Neutrophil (primary cell): ENCODE results near the gene ERBB2.

Experiments
- H3K27ac ChIP-seq: fragments of 200-600 bp; sonication (generic); 2 replicates; pipeline ENCODE4 v1.5.1; 2016; ENCODE audit warnings: mild to moderate bottlenecking, moderate library complexity
- H3K27me3 ChIP-seq: fragments of 200-600 bp; sonication (generic); 2 replicates; pipeline ENCODE4 v1.6.0; 2016; ENCODE audit warnings: mild to moderate bottlenecking
- H3K36me3 ChIP-seq: fragments of 200-600 bp; sonication (generic); 2 replicates; pipeline ENCODE4 v1.5.1; 2017
- H3K4me1 ChIP-seq, 2 experiments: fragments of 200-600 bp in 1 of 2; sonication (generic) in 1 of 2; 1 replicate in 1 of 2; 2 replicates in 1 of 2; pipeline versions ENCODE4 v1.5.1 to v1.6.1; 2013 to 2016; ENCODE audit warnings: low read depth in 1 of 2, low read length in 1 of 2, mild to moderate bottlenecking in 1 of 2, moderate library complexity in 1 of 2; ENCODE audit not compliant: control insufficient read depth in 1 of 2, insufficient read depth in 1 of 2
- H3K4me3 ChIP-seq, 2 experiments: fragments of 200-600 bp in 1 of 2; sonication (generic) in 1 of 2; 1 replicate in 1 of 2; 2 replicates in 1 of 2; pipeline ENCODE4 v1.5.1; 2013 to 2016; ENCODE audit warnings: low read depth in 1 of 2, low read length in 1 of 2, mild to moderate bottlenecking in 1 of 2, moderate library complexity in 1 of 2
- H3K9me3 ChIP-seq: fragments of 200-600 bp; sonication (generic); 2 replicates; pipeline ENCODE4 v1.5.1; 2016
- CTCF ChIP-seq: fragments of 200-600 bp; sonication (generic); IDR thresholded peaks from 2 replicates; pipeline ENCODE4 v1.5.1; 2016; ENCODE audit warnings: antibody characterized with exemption

The ERBB2 gene

GRCh38 chr17:39772415-39772814 lies 72.6 kb downstream of the ERBB2 start:
- Histone ChIP-seq H3K4me3 (no peak overlapping the region), H3K27me3 (peaks cover 72% of the 10 kb centered on the region), H3K9me3 (no peaks in the 10 kb centered on the region), H3K4me1 (peaks cover 19 to 23% of the 10 kb centered on the region in 2 experiments), H3K36me3 (no peaks in the 10 kb centered on the region), H3K27ac (no peak overlapping the region)
- no peak for TF ChIP-seq CTCF

- Histone ChIP-seq H3K27ac (no peak overlapping the region), H3K4me3 (no peak overlapping the region), H3K9me3 (no peaks in the 10 kb centered on the region), H3K27me3 (peaks cover 74% of the 10 kb centered on the region), H3K36me3 (no peaks in the 10 kb centered on the region), H3K4me1 (peaks cover 24 to 29% of the 10 kb centered on the region in 2 experiments)
- no peak for TF ChIP-seq CTCF
Observed at GRCh38 chr17:39772987-39773934, 73.4 kb downstream of the ERBB2 start.

- no peak for TF ChIP-seq CTCF
- peaks cover 24 to 29% of the 10 kb centered on the region in 2 experiments for H3K4me1 ChIP-seq
- H3K4me3 ChIP-seq: no peak overlapping the region
- H3K27me3 ChIP-seq: peaks cover 76% of the 10 kb centered on the region
- H3K27ac ChIP-seq: no peak overlapping the region
- no peaks in the 10 kb centered on the region for H3K36me3 ChIP-seq
- no peaks in the 10 kb centered on the region for H3K9me3 ChIP-seq
Observed at GRCh38 chr17:39774047-39774446, 74.2 kb downstream of the ERBB2 start.

- Histone ChIP-seq H3K36me3 (no peaks in the 10 kb centered on the region), H3K27ac (no peak overlapping the region), H3K9me3 (no peaks in the 10 kb centered on the region), H3K4me1 (peaks cover 24 to 29% of the 10 kb centered on the region in 2 experiments), H3K4me3 (no peak overlapping the region), H3K27me3 (peaks cover 72% of the 10 kb centered on the region)
- TF ChIP-seq CTCF: no peak
Observed at GRCh38 chr17:39775031-39775430, 75.2 kb downstream of the ERBB2 start.

GRCh38 chr17:39776252-39776651 lies 76.4 kb downstream of the ERBB2 start:
- no peak overlapping the region for H3K27ac ChIP-seq
- H3K9me3 ChIP-seq: no peaks in the 10 kb centered on the region
- H3K4me1 ChIP-seq: peaks cover 24 to 33% of the 10 kb centered on the region in 2 experiments
- H3K27me3 ChIP-seq: peaks cover 73% of the 10 kb centered on the region
- no peak for TF ChIP-seq CTCF
- H3K36me3 ChIP-seq: no peaks in the 10 kb centered on the region
- no peak overlapping the region for H3K4me3 ChIP-seq
